Measurements from ENCODE around the gene ANP32E. TPM values are rescaled to one million over a fixed set of nuclear protein-coding genes. Genes with fewer than 3 reads are reported as not detected.

The ANP32E gene
- total and polyA plus RNA-seq, 9 of the 15 experiments (the other 6 are each of a cell fraction or from before 2014, with no cell fraction given), result 60.4 to 197 (median 104) TPM

DNA sequence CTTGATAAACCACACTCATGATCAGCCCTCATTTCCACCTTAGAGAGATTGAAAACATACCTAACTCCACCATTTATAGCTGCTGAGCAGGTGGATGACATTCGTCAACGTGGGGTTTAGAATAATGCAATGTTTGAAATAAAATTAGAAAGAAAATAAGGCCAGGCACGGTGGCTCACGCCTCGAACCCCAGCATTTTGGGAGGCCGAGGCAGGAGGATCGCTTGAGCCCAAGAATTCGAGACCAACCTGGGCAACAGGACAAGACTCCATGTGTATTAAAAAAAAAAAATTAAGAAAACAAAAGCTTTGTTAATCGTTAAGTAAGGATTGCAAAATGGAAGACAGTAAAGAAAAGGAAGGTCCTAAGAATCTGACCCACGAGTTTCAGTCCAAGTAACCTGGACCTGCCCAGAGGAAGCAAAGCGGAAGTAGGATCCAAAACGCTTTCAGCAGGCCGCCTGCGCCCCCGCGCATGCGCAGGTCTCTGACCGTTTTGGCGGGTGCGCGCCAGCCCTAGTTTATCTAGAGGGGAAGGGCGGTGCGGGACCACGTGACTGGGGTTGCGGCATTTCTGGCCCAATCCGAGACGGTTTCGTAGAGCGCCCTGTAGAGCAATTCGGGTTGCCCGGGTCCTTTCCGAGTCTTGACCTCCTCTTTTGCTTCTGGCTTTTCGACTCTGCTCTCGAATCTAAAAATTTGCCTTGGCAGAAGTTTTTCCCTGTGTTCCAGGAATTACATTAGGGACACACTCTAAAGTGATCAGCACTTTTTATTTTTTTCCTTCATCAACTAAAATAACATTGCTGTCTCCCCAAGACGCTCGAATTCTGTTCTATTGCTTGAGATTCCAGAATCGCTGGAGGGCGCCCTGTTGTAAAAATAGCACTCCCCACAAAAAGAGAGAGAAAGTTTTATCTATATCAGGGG lies 22.5 kb downstream of the ANP32E start:
- H4K20me1 ChIP-seq (replicated peaks; ENCODE audit: control insufficient read depth, insufficient read depth, low read length), result no peaks in the 10 kb centered on the region
- no peaks in the 10 kb centered on the region for H3K9me3 ChIP-seq (replicated peaks; ENCODE audit: control insufficient read depth, insufficient read depth, low read depth, low read length)
- ChIA-PET POLR2A (interaction anchor here (0.6 kb wide), 1 partner anchor 19 kb away, joined by 4 read pairs; no protein-coding TSS in a partner anchor), CTCF (ENCODE audit: low intra/inter-chr PET ratio) (no interaction called here)
- no peaks in the 10 kb centered on the region; the same call in 2 of the 3 replicates for H3K36me3 ChIP-seq (ENCODE audit: control insufficient read depth, insufficient read depth, low read length)
- TF ChIP-seq SRSF1 (IDR thresholded peaks at IDR 0.05; ENCODE audit: low read depth, low read length), result no peak
- no peak for TF ChIP-seq YY1 (IDR thresholded peaks at IDR 0.05; ENCODE audit: borderline replicate concordance in 1 of 3, control insufficient read depth in 1 of 3, extremely low read depth in 1 of 3, insufficient read depth in 3 of 3, insufficient read length in 1 of 3, insufficient replicate concordance in 2 of 3, low read depth in 1 of 3, low read length in 2 of 3)
- TF ChIP-seq, protein P1, sequence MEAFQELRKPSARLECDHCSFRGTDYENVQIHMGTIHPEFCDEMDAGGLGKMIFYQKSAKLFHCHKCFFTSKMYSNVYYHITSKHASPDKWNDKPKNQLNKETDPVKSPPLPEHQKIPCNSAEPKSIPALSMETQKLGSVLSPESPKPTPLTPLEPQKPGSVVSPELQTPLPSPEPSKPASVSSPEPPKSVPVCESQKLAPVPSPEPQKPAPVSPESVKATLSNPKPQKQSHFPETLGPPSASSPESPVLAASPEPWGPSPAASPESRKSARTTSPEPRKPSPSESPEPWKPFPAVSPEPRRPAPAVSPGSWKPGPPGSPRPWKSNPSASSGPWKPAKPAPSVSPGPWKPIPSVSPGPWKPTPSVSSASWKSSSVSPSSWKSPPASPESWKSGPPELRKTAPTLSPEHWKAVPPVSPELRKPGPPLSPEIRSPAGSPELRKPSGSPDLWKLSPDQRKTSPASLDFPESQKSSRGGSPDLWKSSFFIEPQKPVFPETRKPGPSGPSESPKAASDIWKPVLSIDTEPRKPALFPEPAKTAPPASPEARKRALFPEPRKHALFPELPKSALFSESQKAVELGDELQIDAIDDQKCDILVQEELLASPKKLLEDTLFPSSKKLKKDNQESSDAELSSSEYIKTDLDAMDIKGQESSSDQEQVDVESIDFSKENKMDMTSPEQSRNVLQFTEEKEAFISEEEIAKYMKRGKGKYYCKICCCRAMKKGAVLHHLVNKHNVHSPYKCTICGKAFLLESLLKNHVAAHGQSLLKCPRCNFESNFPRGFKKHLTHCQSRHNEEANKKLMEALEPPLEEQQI (IDR thresholded peaks at IDR 0.05), result 0 out of 2 replicates have a peak, but pooled peaks have one; percentile 21
- TF ChIP-seq, protein P2, sequence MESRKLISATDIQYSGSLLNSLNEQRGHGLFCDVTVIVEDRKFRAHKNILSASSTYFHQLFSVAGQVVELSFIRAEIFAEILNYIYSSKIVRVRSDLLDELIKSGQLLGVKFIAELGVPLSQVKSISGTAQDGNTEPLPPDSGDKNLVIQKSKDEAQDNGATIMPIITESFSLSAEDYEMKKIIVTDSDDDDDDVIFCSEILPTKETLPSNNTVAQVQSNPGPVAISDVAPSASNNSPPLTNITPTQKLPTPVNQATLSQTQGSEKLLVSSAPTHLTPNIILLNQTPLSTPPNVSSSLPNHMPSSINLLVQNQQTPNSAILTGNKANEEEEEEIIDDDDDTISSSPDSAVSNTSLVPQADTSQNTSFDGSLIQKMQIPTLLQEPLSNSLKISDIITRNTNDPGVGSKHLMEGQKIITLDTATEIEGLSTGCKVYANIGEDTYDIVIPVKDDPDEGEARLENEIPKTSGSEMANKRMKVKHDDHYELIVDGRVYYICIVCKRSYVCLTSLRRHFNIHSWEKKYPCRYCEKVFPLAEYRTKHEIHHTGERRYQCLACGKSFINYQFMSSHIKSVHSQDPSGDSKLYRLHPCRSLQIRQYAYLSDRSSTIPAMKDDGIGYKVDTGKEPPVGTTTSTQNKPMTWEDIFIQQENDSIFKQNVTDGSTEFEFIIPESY (CRISPR knock-in tag; IDR thresholded peaks at IDR 0.05), result peak; percentile 83
- TF ChIP-seq TAL1 (IDR thresholded peaks at IDR 0.05), result no peak
- H3K27me3 ChIP-seq (ENCODE audit: control insufficient read depth in 2 of 2, insufficient read depth in 2 of 2, low read length in 2 of 2), result no peaks in the 10 kb centered on the region; a peak in 1 of 5 replicates
- 0 out of 5 replicates have a peak, but pooled peaks cover 0 to 3% of the 10 kb centered on the region in 2 experiments for H3K4me1 ChIP-seq (replicated peaks in 1 of 2; ENCODE audit: control insufficient read depth in 2 of 2, insufficient read depth in 2 of 2, low read length in 2 of 2)
- no peak overlapping the region for H3K27ac ChIP-seq (ENCODE audit: extremely low read depth, low read depth, low read length)
- H3K4me3 ChIP-seq, result no peak overlapping the region
- intact Hi-C loops (cut with micrococcal nuclease), result no loop called here
- BruUV-seq (replicated peaks), result no TSS peak
- H3K4me2 ChIP-seq (ENCODE audit: insufficient read depth, low read length), result no peak overlapping the region
- ATAC-seq (no peak), DNase-seq (ENCODE audit: extremely low read depth in 1 of 4, low spot score in 3 of 4) (no peak), FAIRE-seq (no peak)
- H3K9ac ChIP-seq (ENCODE audit: insufficient read depth in 1 of 2, low read depth in 2 of 2, low read length in 2 of 2), result no peak overlapping the region
- 83% methylated on average over 38 of the region's 38 CpGs for WGBS (ENCODE audit: insufficient coverage, low coverage, missing lambda C conversion rate)
- no peak overlapping the region for H2AFZ ChIP-seq (ENCODE audit: low read depth, low read length)
- in situ Hi-C loops (cut with MboI), result no loop called here
- H3K9me1 ChIP-seq (ENCODE audit: control insufficient read depth, insufficient read depth, low read length), result no peaks in the 10 kb centered on the region
- no peaks in the 10 kb centered on the region for H3K79me2 ChIP-seq (ENCODE audit: control insufficient read depth, insufficient read depth, low read length)

All from K562 (cell line).